SH-SY5Y (cell line): Measurements from ENCODE around the gene NSD1.

ENCODE experiments used
- GATA2 ChIP-seq: IDR thresholded peaks from 2 replicates; pipeline ENCODE4 v1.6.1; 2011; ENCODE audit warnings: mild to moderate bottlenecking, low read depth, low read length
- GATA3 ChIP-seq: IDR thresholded peaks from 2 replicates; pipeline ENCODE4 v1.6.1; 2011; ENCODE audit warnings: low read depth, mild to moderate bottlenecking, low read length, moderate library complexity

Gene NSD1

DNA sequence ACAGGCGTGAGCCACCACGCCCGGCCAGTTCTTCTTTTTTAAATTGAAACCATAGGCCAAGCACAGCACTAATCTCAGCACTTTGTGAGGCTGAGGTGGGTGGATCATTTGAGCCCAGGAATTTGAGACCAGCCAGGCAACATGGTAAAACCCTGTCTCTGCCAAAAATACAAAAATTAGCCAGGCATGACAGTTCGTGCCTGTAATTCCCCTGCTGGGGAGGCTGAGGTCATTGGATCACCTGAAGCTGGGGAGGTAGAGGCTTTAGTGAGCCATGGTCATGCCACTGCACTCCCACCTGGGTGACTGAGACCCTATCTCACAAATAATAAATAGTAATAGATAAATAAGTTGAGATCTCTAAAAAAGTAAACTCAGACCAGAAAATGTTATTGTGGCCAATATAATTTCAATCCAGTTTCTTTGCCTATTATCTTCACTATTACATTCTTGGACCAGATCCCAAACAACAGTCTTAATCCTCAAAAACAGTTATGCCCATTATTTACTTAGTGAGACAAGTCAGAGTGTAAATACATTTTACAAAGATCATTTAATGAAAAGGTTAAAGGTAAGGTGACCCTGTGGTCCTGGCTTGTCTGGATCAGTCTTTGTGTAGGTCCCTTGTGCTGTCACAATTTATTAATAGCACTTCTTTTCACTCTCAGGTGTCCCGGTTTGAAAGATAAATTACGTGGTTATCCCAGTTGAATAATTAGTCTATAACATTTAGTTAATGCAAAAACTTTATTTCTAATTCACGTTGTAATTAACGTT lies 116.4 kb downstream of the NSD1 start:
- no peak for TF ChIP-seq GATA3
- TF ChIP-seq GATA2: no peak

DNA sequence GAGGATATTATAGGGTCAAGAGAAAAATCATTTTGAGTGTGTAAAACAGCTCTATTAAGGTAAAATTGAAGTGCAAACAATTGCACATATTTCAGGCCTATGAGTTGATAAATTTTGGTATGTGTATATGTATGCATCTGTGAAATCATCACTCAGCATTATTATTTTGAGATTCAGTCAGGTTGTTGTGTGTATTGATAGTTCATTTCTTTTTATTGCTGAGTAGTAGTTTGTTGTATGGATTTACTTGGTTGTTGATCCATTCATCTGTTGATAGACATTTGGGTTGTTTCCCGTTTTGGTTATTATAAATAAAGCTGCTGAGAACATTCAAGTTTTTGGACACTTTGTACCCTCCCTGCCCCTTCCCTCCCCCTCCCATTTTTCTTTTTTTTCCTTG lies 119.7 kb downstream of the NSD1 start:
- TF ChIP-seq GATA3: no peak

GRCh38 chr5:177256296-177256695 lies 122.7 kb downstream of the NSD1 start:
- no peak for TF ChIP-seq GATA2
- no peak for TF ChIP-seq GATA3

DNA sequence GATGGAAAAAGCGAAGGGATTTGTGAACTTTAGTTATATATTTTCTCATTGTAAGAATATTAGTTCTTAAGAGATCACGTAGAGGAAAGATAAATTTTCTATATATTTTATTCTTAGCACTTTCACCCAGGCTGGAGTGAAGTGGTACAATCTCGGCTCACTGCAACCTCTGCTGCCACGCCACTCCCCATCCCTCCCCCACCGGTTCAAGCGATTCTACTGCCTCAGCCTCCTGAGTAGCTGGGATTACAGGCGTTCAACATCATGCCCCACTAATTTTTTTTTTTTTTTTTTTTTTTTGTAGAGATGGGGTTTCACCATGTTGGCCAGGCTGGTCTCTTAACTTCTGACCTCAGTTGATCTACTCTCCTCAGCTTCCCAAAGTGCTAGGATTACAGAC lies 127.4 kb downstream of the NSD1 start:
- TF ChIP-seq GATA2: no peak
- TF ChIP-seq GATA3: no peak

- TF ChIP-seq GATA3 (no peak), GATA2 (no peak)
Observed at GRCh38 chr5:177261510-177261909, 127.9 kb downstream of the NSD1 start.

- TF ChIP-seq GATA2 (no peak), GATA3 (no peak)
Observed at GRCh38 chr5:177264178-177264577, 130.6 kb downstream of the NSD1 start.

GRCh38 chr5:177265395-177265794 lies 131.8 kb downstream of the NSD1 start:
- TF ChIP-seq GATA2 (no peak), GATA3 (no peak)

DNA sequence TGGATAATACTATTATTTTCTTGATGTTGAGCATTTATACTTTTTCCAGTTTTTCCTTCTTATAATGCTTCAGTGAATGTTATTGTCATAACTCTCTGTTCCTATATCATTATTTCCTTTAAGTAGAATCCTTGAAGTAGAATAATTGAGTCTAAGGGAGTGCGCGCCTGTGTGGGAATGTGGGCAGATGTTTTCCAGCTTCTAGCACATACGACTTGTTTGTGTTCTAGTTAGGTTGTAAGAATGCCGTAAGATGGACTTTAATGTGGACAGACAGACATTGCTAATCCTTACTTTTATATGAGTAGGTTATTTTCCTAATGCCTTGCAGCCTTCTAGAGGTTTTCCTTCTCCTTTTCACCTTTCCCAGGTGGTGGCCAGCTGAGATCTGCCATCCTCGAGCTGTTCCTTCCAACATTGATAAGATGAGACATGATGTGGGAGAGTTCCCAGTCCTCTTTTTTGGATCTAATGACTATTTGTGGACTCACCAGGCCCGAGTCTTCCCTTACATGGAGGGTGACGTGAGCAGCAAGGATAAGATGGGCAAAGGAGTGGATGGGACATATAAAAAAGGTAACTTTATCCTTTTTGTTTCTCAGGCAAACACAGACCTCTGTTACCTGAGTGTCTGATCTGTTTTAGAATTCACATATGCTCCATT lies 135.8 kb downstream of the NSD1 start:
- TF ChIP-seq GATA3 (no peak), GATA2 (no peak)

DNA sequence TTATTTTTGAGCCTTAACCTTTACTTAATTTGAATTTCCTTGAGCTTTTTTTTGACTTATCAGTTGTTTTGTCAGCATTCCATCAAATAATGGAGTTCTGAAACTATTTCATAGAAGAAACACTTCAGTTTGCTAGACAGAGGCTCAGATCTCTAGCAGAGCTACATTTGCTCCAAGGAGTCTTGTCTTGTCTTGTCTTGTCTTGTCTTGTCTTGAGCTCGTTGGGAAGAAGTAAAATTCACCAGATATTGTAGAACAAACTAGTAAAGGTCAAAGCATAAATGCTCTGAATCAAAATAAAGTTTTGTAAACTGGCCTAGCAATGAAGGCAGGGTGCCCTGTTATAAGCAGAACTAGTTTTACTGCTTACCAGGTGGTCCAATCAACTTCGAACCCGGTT lies 136.4 kb downstream of the NSD1 start:
- TF ChIP-seq GATA3 (no peak), GATA2 (no peak)

- no peak for TF ChIP-seq GATA3
- no peak for TF ChIP-seq GATA2
Observed at GRCh38 chr5:177270653-177271052, 137.1 kb downstream of the NSD1 start.

DNA sequence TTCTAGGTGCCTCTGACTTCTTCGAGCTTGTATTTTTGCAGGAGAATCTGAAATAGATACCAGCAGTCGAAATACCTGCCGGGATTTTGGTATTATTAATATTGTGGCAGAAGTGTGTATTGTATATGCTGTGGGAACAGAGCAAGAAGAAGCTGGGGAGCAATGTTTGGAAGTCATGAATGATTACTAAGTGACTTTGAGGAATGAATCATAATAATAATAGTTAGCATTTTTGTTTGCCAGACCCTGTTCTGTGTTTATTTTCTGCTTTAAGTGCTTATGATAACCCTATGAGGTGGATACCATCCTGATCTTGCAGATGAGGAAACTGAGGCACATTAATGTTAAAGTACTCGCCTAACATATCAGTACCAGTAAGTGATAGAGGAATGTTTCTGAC lies 137.5 kb downstream of the NSD1 start:
- TF ChIP-seq GATA3: no peak
- no peak for TF ChIP-seq GATA2

GRCh38 chr5:177275883-177276282 lies 142.3 kb downstream of the NSD1 start:
- TF ChIP-seq GATA2 (no peak), GATA3 (no peak)

- TF ChIP-seq GATA2 (no peak), GATA3 (no peak)
Observed at GRCh38 chr5:177276886-177277285, 143.3 kb downstream of the NSD1 start.

DNA sequence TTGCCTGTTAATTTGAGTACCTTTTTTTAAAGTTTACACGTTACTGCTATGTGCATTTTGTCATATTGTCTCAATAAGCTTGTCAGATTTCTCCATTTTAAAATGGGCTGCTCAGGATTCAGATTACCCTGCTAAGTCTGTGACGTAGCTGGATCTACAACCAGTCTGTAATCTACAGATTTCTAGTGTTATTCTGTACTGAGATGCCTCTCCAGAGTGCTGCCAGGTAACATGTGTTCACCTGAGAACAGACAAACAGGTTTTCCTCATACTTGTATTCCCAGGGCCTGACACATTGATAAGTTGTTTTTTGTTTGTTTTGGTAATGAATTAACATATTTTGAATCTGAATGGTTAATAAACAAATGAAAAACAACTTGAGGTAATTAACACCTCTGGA lies 154.6 kb downstream of the NSD1 start:
- no peak for TF ChIP-seq GATA2
- TF ChIP-seq GATA3: no peak

GRCh38 chr5:177290816-177291596 lies 157.4 kb downstream of the NSD1 start:
- TF ChIP-seq GATA2 (no peak), GATA3 (no peak)

DNA sequence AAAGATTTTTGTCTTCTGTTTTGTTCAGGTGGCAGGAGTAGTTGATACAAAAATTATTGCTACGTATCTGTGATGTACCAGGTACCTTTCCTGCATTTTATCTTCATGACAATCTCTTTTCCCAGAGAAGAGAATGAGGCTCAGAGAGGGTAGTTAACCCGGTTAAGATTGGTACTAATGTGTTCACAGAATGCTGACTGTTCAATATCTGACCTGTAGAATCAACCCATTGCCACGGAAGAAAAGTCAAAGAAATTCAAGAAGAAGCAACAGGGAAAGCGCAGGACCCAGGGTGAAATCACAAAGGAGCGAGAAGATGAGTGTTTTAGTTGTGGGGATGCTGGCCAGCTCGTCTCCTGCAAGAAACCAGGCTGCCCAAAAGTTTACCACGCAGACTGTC lies 158.2 kb downstream of the NSD1 start:
- no peak for TF ChIP-seq GATA2
- no peak for TF ChIP-seq GATA3
